ENCODE data around the gene LRRC4B. TPM values are rescaled to one million over a fixed set of nuclear protein-coding genes. Genes with fewer than 3 reads are reported as not detected.

Gene LRRC4B
- total RNA-seq, 2 donors from 2014 or later: 10.3 to 14.2 TPM

DNA sequence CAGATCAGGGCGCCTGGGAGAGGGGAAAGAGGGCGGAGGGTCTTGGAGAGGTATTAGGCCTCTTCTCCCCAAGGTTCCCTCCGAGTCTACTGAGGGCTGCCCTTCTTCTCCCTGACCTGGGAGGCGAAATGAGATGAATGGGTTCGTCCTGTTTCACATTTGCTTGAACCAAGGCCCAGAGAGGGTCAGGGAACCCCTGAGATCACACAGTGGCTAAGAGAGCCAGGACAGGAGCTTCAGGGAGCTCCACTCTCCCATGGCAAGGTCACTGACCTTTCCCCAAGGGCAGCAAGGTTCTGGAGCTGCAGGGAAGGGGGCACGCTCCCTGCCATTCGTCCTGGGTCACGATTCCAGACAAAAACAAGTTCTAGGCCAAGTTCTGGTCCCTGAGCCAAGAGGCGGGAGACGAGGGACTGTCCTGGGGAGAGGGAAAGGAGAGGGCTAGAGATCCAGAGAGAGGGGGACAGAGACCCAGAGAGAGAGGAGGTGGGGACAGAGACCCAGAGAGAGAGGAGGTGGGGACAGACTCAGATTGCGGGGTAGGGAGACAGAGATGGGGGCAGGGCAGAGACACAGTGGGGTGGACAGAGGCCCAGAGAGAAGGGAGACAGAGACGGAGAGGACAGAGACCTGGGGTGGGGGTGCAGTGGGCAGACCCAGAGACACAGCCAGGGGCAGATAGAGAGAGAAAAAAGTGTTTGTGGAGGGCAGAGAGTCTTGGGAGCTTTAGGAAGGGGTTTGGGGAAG is 55.1 kb downstream of the LRRC4B start:
- intact Hi-C loops (cut with DNase I): no loop called here
- DNase-seq (ENCODE audit: low spot score): peak; percentile 66

DNA sequence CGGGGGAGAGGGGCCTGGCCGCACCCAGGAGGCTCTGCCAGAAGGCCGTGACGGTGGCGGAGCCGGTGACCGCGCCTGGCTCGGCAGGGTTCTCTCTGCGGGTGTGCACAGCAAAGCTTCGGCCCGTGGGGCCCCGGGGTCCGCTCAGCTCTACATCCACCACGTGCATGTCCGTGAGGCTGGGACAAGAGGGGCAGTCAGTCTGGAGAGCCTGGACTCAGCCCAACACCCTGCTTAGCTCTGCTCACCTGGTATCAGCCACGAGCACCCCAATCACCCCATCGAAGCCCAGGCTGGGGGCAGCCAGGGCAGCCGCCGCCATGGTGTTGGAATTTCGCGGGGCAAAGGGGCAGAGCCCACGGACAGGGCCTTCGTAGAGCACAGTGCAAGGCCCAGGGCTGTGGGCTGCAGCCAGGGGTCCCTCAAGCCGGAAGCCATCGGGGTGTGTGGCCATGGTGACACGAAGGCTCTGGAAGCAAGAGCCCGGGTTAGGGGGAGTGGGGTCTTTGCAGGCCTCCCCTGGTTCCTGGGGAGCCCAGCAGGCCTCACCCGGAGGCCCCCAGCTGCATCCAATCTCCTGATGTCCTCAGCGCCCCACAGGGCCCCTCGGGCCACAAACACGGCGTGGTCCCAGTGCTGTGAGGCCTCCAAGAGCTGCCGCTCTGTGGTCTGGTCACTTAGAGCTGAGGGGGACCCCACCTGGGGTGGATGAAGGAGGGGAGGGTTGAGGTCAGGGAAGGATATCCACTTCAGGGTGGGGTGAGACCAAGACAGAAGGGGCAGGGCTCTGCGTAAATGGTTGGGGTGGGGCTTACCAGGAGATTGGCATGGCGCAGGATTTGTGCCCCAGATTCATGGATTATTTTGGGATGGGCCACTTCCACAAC is 55.9 kb downstream of the LRRC4B start:
- intact Hi-C loops (cut with DNase I): no loop called here

DNA sequence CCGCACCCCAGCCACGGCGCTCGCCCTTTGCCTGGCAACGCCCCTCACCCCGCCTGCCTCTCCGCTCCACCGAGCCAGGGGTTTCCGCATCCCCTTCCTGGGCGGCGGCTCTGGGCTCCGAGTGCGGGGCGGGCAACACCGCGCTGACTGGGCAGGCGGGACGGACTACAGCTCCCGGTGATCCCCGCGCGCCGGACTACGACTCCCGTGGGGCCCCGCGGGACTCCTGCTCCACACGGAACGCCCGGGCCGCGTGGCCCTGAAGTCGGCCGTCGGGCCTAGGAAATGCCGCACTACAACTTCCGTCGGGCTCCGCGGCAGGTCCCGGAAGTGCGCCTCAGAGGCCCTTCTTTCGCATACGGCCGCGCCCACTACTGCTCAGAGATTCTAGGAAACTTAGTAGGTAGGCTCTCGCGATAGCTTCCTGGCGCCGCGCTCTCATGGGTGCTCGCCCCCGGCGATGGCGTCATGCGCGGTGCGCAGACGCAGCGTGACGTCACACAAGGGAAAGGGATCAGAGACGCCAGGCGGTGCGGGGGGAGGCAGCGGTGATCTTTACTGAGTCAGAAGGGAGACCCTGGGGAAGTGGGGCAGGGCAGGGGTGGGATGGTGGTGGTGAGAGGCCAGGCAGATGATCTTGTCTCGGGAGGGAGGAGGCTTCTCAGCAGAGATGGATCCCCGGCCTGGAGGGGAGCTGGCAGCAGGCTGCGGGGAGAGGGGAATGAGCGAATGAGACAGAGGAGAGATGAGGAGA is 57.0 kb downstream of the LRRC4B start, which contains the start of gene JOSD2:
Gene JOSD2 (minus strand): TSS at position 123 of the 754 bp plus-strand sequence. CDS start 760 bp downstream, outside the sequence.
- peak; percentile 100 for DNase-seq (ENCODE audit: low spot score)
- intact Hi-C loops (cut with DNase I): no loop called here

More for the DNA sequence above, 55.9 kb downstream of the LRRC4B start:
- peak; percentile 83 for DNase-seq (ENCODE audit: low spot score)

DNA sequence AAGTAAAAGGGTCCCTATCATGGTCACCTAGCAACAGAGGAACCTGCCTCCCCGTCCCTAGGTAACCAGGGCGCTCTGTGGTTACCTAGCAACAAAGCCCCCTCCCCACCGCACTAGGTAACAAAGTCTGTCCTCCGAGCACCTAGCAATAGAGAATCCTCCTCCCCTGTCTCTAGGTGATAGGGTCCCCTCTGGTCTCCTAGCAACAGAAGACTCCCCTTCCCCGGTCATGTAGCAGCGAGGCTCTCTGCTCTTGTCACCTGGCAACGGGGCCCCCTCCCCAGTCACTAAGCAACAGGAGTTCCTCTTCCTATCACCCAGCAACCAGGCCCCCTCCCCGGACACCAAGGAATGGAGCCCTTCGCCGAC is 57.6 kb downstream of the LRRC4B start:
- intact Hi-C loops (cut with DNase I): no loop called here
- no peak for DNase-seq (ENCODE audit: low spot score)

DNA sequence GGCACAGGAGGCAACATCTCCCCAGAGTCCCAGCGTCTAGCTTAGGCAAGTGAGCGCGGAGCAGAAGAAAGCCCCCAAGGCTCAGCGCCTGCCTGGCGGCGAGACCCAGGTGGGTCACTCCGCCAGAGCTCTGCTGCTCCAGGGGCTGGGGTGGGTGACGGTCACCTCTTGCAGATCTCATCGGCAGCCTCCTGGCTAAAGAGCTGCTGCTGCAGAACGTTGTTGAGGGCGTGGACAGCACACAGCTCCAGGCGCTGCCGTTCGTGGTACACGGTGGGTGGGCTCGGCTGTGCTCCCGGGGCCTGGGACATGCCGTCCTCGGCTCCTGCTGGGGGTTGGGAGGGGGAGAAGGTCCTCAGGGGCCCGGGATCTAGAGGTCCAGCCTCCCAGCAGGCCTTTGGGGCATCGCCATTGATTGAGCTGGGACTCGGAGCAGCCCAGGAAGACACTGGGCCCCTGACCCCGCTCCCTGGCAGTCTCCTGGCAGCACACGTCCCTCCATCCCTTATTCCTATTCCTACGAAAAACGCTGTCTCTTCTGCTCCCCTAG is 58.0 kb downstream of the LRRC4B start:
- intact Hi-C loops (cut with DNase I): no loop called here
- DNase-seq (ENCODE audit: low spot score): peak; percentile 80

DNA sequence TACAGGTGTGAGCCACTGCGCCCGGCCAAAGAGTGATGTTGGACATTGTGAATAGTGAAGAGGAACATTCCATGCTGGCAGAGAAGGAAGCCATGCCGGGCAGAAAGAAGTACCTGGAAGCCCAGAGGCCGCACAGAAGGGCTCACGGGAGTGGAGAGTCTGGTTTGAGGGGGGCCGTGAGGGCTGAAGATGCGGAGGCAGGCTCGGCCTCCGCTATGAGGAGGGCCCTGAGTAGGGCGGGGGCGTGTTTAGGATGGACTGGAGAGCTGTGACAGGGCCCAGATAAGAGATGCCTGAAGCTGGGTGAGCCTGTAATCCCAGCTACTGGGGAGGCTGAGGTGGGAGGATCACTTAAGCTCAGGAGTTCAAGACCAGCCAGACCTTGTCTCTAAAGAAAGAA is 58.9 kb downstream of the LRRC4B start:
- peak; percentile 57 for DNase-seq (ENCODE audit: low spot score)
- intact Hi-C loops (cut with DNase I): no loop called here

DNA sequence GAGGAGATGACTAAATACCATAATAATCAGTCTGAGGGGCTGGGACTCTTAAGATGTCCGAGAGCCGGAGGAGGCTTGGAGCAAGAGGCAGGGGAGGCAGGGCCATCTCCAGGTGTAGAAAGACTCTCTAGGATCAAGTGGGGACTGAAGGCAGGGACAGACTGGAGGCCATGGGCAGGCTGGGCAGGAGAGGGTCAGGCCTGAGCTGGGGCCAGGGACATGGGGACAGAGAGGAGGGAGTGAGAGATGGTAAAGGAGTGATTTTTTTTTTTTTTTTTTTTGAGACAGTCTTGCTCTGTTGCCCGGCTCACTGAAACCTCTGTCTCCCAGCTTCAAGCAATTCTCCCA is 59.4 kb downstream of the LRRC4B start:
- peak; percentile 65 for DNase-seq (ENCODE audit: low spot score)
- intact Hi-C loops (cut with DNase I): no loop called here

DNA sequence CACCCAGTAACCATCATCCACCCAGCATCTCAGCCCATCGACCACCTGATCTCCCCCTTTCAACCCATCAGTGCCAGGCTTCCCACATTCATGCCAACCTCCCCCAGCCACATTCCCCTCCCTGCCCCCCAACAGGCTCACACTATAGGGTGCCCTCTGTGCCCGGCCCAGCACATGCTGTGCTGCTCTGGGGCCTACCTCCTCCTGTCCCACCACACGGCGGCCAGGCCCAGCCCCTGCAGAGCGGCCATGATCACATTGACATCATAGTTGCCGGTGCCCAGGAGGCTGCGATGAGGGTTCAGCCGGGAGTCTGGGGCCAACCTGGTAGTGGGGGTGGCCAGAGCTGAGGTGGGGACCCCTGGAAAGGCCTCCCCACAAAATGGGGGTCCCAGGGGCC is 60.9 kb downstream of the LRRC4B start:
- intact Hi-C loops (cut with DNase I): no loop called here
- DNase-seq (ENCODE audit: low spot score): no peak

DNA sequence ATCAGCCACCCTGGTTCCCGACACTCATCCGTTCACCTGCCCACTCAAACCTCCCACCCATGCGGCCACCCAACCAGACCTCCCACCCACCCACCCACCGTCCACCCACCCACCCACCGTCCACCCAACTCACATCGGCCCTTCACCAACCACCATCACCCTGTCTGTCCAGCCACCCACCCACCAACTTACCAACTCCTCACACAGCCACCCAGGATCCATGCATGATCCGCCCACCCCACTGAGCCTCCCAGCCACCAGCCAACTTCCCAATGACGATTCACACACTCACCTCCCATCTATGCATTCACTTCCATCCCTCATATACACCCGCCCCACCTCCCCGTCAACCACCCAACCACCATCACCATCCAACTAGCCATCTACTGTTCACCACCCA is 61.5 kb downstream of the LRRC4B start:
- DNase-seq (ENCODE audit: low spot score): peak; percentile 37
- intact Hi-C loops (cut with DNase I): no loop called here

DNA sequence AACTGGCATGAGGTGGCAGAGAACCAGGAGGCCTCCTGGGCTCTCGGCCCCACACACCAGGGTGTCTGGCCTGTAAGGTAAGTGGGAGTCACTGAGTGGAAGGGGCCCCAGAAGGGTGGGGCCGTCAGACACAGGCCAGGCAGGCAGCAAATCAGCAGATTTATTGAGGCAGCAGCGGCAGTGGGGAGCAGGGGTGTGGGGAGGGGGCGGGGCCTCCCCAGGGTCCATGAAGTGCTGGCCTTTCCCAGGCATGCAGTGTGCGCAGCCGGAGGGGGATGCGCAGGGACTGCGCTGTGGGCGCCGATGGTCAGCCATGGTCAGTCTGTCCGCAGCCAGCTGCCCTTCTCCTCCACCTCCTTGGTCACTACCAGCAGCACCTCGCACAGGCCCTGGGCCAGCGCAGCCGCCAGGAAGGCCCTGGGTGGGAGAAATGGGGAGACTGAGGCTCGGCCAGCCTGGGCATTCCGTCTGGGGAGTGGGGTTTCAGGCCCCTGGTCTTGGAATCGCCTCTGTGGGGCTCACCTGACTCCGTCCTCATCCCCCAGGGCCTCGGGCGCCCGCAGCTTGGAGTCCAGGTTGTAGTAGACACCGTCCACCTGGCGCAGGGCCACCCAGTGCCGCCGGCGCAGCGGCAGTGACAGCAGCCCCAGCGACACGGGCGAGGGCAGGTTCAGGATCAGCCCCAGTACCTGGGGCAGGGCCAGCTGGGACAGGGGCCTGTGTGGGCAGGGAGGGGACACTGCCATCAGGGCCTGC is 62.2 kb downstream of the LRRC4B start:
- intact Hi-C loops (cut with DNase I): no loop called here
- peak; percentile 72 for DNase-seq (ENCODE audit: low spot score)

DNA sequence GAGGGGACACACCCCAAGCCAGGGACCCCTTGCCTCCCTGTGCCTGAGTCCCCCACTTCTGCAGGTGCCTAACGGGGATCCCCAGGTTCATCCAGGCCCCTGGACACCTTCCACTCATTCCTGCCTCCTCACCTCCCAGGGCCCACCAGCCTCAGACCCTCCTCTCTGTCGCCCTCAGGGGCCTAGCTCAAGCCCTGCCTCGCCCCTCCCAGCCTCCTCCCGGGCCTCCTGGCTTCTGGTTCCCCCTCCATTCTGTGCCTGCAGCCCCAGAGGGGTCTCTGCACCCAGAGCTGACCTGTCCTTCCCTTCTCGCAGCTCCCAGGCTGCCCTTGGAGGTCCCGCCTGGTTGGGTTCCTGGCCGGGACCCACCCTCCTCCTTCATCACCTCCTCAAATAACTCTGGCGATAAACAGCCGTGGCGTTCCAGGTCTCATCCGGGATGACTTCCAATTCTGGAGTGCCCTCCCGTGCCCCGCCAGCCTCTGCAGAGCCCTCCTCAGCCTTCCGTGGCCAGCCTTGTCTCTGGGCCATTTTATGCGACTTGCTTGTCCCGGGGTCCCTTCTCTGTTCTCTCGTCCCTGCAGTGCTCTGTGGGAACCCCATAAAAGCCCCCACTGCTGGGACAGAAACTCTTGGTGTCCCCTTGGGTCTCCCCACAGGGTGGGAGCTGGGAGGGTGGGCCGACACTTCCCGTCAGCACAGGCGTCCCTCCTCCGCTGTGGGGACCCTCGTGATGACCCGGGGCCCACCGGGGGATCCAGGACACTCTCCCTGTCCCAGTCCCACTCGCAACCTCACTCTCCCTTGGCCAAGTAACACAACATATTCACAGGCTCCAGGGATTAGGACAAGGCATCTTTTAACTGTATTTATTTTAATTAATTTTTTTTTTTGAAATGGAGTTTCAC is 66.4 kb downstream of the LRRC4B start:
- intact Hi-C loops (cut with DNase I): no loop called here
- DNase-seq (ENCODE audit: low spot score): peak; percentile 73

DNA sequence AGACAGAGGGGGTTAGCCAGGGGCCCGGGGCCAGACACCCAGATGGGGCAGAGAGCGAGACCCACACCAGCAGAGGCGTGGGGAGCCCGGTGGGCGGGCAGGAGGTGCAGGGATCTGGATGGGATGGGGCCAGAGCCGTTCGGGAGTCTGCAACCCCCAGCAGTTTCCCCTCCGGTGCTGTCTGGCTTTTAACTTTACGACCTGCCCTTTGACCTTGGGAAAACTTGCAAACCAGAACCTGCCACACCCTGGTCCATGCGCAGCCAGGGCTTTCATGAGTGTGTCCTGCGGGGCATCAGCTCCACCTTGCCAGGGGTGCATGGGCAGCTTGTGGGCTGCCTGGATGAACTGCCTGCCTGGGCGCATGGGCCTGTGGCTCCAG is 67.1 kb downstream of the LRRC4B start:
- DNase-seq (ENCODE audit: low spot score): peak; percentile 58
- intact Hi-C loops (cut with DNase I): no loop called here

DNA sequence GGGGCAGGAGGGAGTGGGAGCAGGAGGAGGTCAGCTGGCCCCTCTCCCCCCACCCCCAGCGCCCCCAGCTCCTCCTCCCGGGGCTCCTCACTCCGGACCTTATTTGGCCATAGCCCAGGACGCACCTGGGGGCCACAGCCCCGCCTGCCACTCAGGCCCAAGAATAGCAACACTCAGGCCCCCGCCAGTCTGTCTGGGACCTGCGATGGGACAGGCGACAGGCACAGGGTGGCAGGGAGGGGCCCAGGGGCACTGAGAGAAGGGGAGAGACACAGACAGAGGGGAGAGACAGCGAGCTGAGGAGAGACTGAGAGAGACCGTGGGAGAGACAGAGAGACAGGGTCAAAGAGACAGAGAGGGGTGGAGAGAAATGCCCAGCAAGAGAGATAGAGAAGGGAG is 67.5 kb downstream of the LRRC4B start:
- intact Hi-C loops (cut with DNase I): no loop called here
- peak; percentile 80 for DNase-seq (ENCODE audit: low spot score)

DNA sequence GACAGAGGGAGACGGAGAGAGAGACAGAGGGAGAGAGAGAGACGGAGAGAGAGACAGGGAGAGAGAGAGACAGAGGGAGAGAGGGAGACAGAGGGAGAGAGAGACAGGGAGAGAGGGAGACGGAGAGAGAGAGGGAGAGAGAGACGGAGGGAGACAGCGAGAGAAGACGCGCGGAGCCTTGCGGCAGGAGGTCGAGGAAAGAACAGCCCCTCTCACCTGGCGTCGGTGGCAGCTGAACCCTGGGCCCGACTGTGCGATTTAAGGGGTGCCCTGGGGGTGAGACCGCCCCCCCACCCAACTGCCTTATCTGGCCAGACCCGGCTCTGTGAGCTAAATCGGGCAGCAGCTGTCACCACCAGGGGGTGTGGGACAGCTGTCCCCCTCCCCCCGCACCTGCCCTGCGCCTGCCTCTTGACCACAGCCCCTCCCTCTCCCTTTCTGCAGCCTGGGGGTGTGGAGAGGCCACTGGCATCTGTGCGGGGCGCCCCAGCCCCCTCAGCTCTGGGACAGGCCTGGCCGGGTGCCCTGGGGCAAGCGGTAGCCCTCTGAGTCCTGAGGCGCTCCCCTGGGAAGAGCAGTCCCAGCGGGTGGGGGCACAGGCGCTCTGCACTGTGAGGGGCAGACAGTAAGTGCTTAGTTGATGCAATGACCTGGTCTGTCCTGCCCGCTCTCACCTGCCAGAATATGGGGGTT is 68.0 kb downstream of the LRRC4B start:
- peak; percentile 73 for DNase-seq (ENCODE audit: low spot score)
- intact Hi-C loops (cut with DNase I): no loop called here

DNA sequence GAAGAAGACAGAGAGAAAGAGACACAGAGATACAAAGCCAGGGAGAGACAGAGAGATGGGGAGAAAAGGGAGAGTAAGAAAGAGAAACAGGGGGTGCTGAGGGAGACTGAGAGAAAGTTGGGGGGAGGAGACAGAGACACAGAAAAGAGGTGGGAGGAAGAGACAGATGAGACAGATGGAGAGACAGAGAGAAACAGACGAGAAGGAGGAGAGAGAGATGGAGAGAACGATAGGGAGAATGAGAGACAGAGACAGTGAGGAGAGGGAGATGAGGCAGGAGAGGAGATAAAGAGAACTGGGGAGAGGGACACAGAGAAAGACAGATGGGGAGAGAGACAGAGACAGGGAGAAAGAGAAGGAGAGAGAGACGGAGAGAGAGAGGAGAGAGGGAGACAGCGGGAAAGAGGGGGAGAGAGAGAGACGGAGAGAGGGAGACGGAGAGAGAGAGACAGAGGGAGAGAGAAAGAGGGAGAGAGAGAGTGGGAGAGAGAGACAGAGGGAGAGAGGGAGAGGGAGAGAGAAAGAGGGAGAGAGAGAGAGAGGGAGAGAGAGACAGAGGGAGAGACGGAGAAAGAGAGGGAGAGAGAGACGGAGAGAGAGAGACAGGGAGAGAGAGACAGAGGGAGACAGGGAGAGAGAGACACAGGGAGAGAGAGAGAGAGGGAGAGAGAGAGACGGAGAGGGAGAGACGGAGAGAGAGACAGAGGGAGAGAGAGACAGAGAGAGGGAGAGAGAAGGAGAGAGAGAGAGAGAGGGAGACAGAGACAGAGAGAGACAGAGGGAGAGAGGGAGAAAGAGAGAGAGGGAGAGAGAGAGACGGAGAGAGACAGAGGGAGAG is 69.8 kb downstream of the LRRC4B start:
- intact Hi-C loops (cut with DNase I): no loop called here

DNA sequence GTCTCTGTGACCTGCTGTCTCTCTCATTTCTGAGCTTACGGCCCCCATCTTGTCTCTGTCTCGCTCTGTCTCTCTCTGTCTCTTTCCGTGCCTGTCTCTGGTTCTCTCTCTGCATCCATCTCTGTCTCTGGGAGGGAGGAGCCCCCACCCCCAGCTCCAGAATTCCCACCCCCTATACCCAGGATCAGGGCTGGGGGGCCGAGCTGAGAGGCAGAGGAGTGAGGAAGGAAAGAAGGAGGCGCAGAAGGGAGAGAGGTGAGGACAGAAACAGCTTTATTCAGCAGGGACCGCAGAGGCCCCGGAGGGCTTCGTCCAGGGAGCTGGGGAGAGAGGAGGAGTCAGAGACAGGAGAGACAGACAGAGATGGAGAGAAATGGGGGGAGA is 71.2 kb downstream of the LRRC4B start:
- intact Hi-C loops (cut with DNase I): no loop called here
- DNase-seq (ENCODE audit: low spot score): peak; percentile 56

More for the DNA sequence above, 69.8 kb downstream of the LRRC4B start:
- no peak for DNase-seq (ENCODE audit: low spot score)
